Esophagus squamous epithelium (tissue), 4 donors: ENCODE results near the gene MTMR11.
A peak's percentile ranks its signal among the peaks of the same experiment; 100 is the strongest.

Experiments
- CTCF ChIP-seq, 6 experiments: fragments of 450-650 bp in 4 of 6; fragments of 200-600 bp in 2 of 6; sonication (generic) in 2 of 6; IDR thresholded peaks; one replicate each; pipeline ENCODE4 v1.5.1; 2016 to 2019; ENCODE audit warnings: antibody characterized with exemption in 6 of 6, mild to moderate bottlenecking in 4 of 6, moderate library complexity in 4 of 6
- POLR2A ChIP-seq, 4 donors: fragments of 450-650 bp; IDR thresholded peaks; one replicate each; pipeline ENCODE4 v1.6.1; 2017; ENCODE audit warnings: antibody characterized with exemption in 4 of 4, mild to moderate bottlenecking in 4 of 4, moderate library complexity in 3 of 4

- TF ChIP-seq CTCF (IDR thresholded peaks at IDR 0.05) = no peak
- peak in 1 of 4 donors; percentile 12 for TF ChIP-seq POLR2A (IDR thresholded peaks at IDR 0.05)
Observed at GRCh38 chr1:149879556-149879955, 57.1 kb downstream of the MTMR11 start.
